Lung microvascular endothelial cell (primary cell): ENCODE measurements around the gene BUB1B. TPM values are rescaled to one million over a fixed set of nuclear protein-coding genes. Genes with fewer than 3 reads are reported as not detected.

Experiments used
- DNase-seq, 2 donors: peaks; one replicate each; pipeline versions ENCODE4 v3.0.0 to v3.0.0-alpha.2; 2010; ENCODE audit warnings: low read depth in 2 of 2
- total RNA-seq: library from RNA; depleted of rRNA; stranded (reverse); fragments of >200 nt; gene quantifications from 2 replicates; pipeline ENCODE4 v1.2.1, GENCODE V29; 2014

The BUB1B gene
- total RNA-seq, 1 donor from 2014 or later, result 3.0 TPM

GRCh38 chr15:40252438-40253166 lies 91.7 kb downstream of the BUB1B start:
- peak in 1 of 2 donors; percentile 50 for DNase-seq

- no peak for DNase-seq
Observed at GRCh38 chr15:40253167-40253790, 92.4 kb downstream of the BUB1B start.

- no peak for DNase-seq
Observed at GRCh38 chr15:40254452-40254851, 93.6 kb downstream of the BUB1B start.

- DNase-seq, result no peak
Observed at GRCh38 chr15:40255033-40255432, 94.2 kb downstream of the BUB1B start.

GRCh38 chr15:40256638-40257235 lies 95.9 kb downstream of the BUB1B start:
- peak in 1 of 2 donors; percentile 77 for DNase-seq

GRCh38 chr15:40257656-40258450 lies 97.0 kb downstream of the BUB1B start:
- DNase-seq, result no peak

- no peak for DNase-seq
Observed at GRCh38 chr15:40258544-40258943, 97.7 kb downstream of the BUB1B start.

- no peak for DNase-seq
Observed at GRCh38 chr15:40259021-40259420, 98.2 kb downstream of the BUB1B start.

- peak in 1 of 2 donors; percentile 29 for DNase-seq
Observed at GRCh38 chr15:40263024-40263754, 102.3 kb downstream of the BUB1B start.

- DNase-seq, result no peak
Observed at GRCh38 chr15:40264321-40265153, 103.7 kb downstream of the BUB1B start.

GRCh38 chr15:40265355-40265754 lies 104.5 kb downstream of the BUB1B start:
- DNase-seq, result no peak

- no peak for DNase-seq
Observed at GRCh38 chr15:40265875-40266274, 105.0 kb downstream of the BUB1B start.

GRCh38 chr15:40266828-40267304 lies 106.0 kb downstream of the BUB1B start:
- peak; percentile 78 to 97 for DNase-seq

- no peak for DNase-seq
Observed at GRCh38 chr15:40267670-40268069, 106.8 kb downstream of the BUB1B start.

GRCh38 chr15:40269604-40270003 lies 108.7 kb downstream of the BUB1B start:
- DNase-seq, result no peak

GRCh38 chr15:40270246-40270995 lies 109.6 kb downstream of the BUB1B start:
- peak in 1 of 2 donors; percentile 61 for DNase-seq
